ENCODE data around the gene STRA6. TPM values are rescaled to one million over a fixed set of nuclear protein-coding genes. Genes with fewer than 3 reads are reported as not detected.

Gene STRA6
- total RNA-seq, 1 donor from 2014 or later, result not detected

DNA sequence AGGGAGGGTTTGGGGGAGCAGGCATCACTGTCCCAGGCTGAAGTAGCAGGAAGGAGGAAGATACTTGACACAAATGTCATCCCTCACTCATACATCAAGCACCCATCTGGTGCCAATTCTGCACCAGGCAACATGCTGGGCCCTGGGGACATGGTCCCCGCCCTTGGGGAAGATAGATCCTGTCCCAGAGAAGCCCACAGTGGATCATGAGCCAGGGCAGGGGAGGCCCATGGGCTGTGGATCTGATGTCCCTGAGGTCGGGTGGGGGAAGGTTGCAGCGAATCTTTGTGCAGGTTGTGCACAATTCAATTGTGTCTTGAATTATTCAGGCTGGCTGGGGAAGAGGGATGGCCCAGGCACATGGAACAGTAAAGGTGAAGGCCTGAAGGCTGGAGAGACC lies 27.1 kb upstream of the STRA6 start:
- DNase-seq (ENCODE audit: missing footprints), result no peak
- no peak for ATAC-seq
- intact Hi-C loops (cut with DNase I), result no loop called here

DNA sequence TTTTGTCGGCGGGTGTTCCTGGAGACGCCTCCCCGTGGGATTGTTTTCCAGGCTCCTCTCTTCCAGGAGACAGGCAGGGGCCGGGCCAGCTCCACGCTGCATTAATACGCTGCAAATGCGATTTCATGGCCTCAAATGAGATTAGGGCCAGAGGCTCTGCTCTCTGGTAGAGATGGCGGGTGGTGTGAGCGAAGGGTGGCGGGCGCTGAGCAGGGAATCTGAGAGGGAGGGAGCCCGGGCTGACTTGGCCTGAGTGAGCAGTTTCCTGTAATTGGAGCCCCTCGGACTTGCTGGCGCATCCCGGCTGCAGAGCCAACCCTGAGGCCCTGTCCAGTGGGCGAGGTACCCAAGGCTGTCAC lies 26.1 kb upstream of the STRA6 start:
- DNase-seq (ENCODE audit: missing footprints) (no peak), ATAC-seq (no peak)
- intact Hi-C loops (cut with DNase I), result no loop called here

DNA sequence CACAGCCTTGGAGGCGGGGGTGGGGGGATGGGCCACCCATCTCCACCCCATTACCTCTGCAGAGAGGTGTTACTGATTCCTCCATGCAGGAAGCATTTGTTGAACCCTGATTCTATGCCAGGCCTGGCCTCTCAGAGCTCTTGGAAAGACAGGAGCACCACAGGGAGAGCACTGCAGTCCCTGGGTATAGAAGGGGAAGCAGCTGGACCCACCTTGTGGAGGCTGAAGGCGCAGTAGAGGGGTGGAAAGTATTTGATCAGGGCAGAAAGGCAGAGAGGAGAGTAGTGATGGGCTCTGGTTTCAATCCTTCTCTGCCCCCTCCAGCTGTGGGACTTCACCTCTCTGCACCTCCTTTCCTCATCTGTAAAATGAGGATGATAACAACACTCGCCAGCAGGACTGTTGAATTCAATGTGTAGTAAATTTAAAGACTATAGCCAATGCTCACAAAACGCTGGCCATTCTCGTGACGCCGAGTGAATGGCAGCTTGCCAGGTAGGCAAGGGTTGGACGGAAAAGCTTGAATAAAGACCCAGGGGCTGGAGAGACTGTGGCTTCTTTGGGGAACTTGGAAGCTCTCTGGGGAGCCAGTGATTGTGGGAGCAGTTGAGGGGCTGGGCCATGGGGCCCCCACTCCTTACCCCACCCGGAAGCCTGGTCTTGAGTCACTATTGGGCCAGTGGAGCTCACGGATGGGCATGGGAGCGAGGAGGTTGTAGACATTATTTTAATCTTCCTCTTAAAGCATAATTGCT lies 25.6 kb upstream of the STRA6 start:
- no peak for ATAC-seq
- intact Hi-C loops (cut with DNase I), result no loop called here
- no peak for DNase-seq (ENCODE audit: missing footprints)

DNA sequence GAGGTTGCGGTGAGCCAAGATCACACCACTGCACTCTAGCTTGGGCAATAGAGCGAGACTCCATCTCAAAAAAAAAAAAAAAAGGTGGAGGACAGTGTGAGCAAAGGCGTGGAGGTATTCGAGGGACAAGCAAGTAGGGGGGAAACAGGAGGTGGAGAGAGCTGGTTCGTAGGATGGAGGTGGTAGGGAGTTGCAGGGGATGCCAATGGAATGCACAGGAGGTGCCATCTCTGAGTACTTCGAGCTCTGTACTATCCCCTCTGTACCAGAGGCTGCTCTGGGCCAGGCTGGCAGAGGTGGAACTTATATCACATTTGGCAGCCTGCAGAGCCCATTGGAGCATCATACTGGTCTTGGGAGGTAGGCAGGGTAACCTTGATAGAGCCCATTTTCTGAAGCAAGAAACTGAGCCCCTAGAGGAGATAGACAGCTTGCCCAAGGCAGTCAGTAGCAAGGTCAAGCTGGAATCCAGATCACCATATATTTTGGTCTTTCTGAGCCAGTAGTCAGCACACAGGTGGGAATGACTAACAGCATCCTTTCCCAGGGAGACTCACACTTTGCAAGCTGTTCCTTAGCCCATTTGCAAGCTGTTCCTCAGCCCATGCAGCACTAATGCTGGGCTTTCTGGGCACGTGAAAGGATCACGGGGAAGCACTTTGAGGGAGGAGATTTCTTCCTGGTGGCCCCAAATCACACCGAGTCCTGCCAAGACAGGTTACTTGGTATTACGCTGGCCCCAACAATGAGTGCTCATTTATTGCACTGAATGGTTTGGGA lies 24.4 kb upstream of the STRA6 start:
- intact Hi-C loops (cut with DNase I), result no loop called here
- ATAC-seq (no peak), DNase-seq (ENCODE audit: missing footprints) (no peak)

DNA sequence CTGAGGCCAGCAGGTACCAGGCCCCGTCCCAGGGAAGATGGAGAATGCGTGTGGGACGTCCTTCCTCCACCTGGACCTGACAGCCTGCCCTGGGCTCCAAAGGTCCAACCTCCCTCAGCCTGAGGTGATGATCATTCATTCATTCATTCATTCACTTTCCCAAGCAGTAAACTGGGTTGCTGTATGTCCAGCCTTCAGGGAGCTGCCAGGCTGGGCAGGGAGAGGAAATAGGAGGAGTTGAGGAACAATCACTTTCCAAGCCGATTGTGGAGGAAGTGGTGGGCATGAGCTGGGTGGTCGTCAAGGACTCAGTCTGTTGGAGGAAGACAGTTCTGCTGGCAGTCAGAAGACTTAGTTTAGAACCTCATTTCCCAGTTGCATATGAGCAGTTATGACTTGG lies 23.3 kb upstream of the STRA6 start:
- ATAC-seq, result no peak
- DNase-seq (ENCODE audit: missing footprints), result no peak
- intact Hi-C loops (cut with DNase I), result no loop called here

DNA sequence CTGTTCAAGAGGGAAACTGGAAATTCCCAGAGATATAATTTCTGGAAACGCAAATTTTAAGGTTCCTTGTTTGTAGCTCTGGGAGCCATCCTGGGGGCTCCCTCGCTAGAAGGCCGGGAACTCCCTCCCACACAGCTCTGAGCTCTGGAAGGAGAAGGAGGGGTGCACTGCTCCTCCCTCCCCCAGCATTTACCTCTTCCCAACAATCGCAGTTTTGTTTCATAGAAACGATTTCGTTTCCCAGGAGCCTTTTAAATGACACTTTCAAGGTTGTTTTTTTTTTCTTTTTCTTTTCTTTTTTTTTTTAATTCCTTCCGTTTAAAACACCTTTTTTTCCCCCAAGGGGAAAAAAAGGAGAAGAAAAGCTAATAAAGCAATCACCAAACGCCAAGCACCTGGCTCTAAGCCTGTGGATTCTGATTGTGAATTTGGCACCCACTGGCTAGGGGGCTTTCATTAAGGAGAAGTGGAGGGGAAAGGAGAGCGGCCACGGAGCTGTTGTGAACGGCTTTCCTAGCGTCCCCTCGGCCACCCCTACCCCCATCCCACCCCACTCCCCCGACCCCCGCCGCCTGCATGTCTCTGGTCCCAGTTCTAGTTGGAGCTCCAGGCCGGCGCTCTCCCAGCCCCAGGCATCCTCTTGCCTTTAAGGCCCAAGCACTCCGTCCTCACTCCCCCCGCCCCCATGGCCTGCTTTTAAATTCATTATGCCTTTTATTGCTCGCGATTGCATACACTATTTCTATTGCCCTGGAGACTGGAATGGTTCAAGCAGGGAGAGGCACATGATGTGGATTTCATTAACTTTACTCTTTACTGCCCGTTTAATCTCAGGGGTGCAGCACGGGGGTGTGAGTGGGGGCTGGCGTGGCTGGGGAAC lies 19.9 kb upstream of the STRA6 start:
- intact Hi-C loops (cut with DNase I), result no loop called here
- DNase-seq (ENCODE audit: missing footprints) (no peak), ATAC-seq (no peak)

DNA sequence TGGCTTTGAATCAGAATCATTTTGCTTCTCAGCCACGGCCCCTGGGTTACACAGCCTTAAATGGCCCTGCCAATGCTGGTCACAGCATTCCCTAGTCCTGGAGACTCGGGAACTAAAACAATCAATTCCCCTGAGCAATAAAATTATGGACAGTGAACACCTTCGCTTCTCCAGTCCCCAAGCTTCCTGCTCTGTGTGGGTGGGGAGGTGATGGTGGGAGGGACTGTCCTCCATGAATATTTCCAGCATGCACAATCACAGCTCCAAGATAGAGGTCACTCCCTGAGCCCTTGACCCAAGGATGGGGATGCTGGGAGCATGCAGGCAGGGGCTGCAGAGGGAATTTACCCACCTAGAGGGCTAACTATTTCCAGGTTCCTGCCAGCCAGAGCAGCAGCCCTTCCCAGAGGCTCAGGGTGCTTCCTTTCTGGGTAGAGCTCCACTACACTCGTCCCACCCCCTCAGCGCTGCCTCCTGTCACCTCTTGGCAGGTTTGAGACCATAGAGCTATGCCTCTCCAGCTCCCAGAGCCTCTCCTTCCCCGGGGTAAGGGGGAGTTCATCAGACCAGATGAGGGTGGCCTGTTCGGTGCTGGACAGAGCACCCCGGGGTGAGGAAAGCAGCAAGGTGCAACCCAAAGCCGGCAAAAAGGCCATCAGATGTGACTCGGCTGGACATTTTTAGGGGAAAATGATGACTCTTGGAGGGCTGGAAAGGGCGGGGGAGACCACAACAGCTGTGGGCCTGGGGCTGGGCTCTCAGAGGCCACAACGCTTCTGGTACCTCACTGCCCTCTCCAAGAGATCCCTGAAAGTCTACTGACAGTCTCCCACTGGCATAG lies 19.0 kb upstream of the STRA6 start:
- DNase-seq (ENCODE audit: missing footprints) (peak; percentile 18), ATAC-seq (no peak)
- intact Hi-C loops (cut with DNase I), result no loop called here

DNA sequence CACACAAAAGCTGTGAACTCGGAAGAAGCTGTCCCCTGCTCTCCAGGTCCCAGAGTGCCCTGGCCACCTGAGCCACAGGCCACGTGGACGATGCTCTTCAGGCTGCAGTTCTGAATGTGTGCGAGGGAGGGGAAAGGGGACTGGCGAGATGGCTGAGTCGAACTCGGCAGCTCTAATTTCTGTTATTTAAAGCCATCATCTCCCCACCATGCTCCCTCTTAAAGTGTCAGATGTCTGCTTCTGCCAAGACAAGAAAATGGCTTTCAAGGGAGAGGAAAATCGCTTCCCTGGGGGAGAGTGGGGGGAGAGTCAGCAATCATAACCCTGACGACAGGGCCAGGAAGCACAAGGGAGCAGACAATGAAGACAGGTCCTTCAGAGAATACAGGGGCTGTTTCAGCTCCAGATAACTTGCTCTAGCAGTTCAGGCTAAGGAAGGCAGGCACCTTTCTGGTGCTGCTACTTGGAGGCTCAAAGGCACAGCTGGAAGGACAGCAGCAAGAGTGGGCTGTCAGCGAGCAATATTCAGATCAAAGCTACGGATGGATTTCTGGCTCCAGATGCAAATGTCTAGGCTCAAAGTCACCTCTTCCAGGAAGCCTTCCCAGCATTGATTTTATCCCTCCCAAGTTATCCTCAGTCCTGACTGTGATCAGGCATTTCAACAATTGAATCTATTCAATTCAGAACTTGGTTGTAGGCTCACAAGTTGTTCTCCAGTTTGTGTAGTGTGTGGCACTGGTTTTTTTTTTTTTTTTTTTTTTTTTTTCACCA lies 18.1 kb upstream of the STRA6 start:
- intact Hi-C loops (cut with DNase I), result no loop called here
- ATAC-seq (no peak), DNase-seq (ENCODE audit: missing footprints) (peak; percentile 28)

DNA sequence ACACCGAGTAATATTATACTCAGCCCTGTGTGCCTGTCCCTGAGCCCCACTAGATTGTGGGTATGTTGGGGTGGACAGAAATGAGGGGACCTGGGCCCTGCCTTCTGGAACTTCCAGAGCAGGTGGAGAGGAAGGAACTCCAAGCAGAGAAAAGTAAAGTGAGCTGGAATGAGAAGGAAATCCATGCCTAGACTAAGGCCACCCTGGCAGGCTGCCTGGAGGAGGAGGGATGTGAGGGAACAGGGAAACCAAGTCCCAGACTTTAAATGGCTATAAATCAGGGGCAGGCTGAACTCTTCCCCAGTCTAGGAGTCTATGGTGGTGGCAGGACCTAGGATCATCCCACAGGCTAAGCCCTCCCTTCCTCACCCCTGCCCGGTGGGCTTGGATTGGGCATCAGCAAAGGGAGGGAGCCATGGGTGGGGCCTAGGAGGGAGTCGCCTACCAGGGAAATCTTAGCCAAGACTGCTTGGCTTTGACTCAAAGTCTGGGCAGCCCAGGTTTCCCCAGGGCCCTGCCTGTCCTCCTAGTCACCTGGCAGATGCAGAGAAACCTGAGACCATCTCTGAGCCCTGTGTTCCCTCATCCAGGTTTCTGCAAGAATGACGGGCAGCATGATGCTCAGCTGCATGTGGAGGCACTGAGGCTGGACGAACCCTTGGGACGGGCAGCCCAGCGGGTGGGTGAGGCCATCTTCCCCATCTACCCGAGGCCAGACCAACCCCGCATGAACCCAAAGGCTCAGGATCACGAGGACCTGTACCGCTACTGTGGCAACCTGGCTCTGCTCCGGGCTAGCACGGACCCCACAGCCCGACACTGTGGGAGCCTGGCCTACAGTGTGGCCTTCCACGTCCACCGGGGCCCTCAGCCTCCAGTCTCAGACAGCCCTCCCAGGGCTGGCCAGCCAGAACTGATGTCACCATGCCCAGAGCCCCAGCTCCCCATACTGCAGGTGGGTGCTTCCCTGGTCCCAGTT lies 15.6 kb upstream of the STRA6 start:
- ATAC-seq (no peak), DNase-seq (ENCODE audit: missing footprints) (peak; percentile 64)
- intact Hi-C loops (cut with DNase I), result no loop called here

DNA sequence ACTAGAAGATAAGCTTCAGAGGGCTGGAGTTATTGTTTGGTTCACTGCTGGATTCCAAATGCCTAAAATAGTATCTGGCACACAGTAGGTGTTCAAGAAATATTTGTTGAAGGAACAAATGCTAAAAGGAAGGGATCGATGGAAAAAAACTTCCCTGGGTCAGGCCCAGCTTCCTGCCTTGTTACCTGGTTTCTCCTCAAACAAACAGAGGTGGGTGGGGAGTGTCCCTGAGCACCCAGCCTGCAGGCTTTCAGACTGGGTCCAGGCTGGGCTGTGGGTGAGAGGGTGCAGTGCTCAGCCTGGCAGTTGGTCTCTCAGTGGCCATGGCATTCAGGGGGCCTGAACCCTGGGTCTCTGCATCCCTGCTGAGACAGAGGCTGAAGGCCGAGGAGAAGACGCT lies 14.4 kb upstream of the STRA6 start:
- DNase-seq (ENCODE audit: missing footprints) (no peak), ATAC-seq (no peak)
- intact Hi-C loops (cut with DNase I), result no loop called here

DNA sequence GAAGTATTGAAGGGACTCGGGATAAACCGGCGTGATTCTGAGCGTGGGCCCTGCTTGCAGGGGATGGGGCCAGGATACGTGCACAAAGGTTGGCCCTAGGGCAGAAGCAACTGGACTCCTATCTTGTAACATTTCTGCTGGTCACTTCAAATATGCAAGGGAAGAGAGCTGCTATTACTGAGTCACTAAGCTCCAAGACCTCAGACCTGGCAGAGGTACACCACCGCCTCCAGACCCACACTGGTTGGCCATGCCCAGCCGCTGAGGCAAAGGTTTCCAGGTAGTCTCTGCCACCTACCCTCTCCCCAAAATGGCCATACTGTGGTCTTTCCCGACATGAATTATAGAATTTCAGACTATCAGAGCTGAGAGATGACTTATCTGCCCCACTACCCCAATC lies 13.4 kb upstream of the STRA6 start:
- intact Hi-C loops (cut with DNase I), result no loop called here
- DNase-seq (ENCODE audit: missing footprints), result no peak
- no peak for ATAC-seq

DNA sequence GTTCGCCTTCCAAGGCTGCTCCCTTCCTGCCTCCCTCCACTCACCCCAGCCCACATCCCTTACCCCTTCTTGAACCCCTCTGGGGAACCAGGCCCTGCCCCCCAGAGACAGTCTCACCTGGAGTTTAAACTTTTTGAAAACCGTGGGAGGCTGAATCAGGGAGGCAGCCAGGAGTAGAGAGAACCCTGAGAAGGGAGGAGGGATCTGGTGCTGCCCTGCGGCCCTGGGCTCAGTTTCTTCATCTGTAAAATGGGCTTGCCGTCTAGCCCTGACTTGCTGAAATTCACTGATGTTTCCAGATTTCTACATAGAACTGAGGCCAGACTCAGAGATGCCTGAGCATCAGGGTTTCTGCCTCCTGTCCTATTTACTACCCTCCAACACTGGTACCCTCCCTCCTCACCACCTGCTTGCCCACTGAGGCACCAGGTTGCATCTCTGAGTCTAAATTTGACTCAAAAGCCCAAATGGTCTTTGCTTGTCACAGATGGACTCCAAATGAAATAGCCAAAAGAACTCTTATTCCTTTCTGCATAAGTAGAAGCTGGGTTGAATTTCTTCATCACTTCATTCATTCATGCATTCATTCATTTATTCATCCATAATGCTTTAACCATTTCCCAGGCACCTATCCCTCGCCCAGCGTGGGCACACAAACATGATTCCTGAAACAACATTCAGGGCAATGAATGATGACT lies 11.9 kb upstream of the STRA6 start:
- intact Hi-C loops (cut with DNase I), result no loop called here
- DNase-seq (ENCODE audit: missing footprints), result no peak
- no peak for ATAC-seq

DNA sequence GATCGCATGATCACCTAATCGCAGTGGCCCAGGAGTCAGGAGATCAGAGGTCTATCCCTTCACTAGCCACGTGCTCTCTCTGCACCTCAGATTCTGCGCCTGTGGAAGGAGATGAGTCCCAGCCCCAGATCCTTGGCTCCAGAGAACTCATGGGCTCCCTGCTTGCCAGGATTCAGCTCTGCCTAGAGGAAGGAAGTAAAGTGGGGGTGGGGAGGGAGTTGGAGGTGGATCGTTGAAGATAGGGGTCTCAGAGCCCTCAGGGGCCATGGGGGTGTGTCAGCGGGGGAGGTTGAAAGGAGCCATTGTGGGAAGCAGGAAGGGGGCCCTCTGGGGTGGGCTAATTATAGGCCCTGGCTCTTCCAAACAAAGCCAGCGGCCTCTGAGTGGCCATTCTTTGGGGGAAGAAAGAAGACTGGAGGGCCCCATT lies 11.3 kb upstream of the STRA6 start:
- DNase-seq (ENCODE audit: missing footprints) (no peak), ATAC-seq (no peak)
- intact Hi-C loops (cut with DNase I), result no loop called here

DNA sequence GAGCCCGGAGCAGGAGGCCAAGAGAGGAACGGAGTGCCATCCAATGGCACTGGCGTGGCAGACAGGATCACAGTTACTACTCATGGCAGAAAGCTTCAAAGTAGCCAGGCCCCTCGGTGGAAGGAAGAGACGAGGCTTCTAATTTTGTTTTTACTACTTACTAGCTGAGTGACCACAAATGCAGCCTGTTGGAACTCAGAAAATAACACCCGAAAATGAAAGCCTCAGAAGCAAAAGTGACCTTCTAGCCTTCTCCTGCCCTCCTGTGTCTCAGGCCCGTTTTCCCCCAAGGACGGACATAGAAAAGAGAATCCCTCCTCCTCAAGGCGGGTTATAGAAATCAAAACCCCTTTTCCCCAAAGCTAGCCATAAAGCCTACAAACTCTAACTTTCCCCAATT lies 9.9 kb upstream of the STRA6 start:
- ATAC-seq, result no peak
- intact Hi-C loops (cut with DNase I), result no loop called here
- DNase-seq (ENCODE audit: missing footprints), result no peak

DNA sequence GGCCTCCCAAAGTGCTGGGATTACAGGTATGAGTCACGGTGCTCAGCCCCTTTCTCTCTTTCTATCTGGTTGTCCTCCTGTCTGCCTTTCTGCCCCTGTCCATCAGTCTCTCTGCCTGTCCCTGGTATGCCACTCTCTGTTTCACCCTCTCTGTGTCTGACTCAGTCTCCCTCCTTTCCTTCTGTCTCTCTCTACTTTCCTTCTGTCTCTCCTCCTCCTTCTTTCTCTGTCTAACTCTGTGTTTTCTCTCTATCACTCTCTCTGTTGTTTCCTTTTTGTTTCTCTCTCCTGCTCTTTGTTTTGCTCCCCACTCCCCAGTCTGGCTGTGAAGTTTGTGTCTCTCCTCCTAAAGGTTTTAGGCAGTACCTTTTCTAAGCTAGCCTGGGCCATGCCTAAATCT lies 9.1 kb upstream of the STRA6 start:
- DNase-seq (ENCODE audit: missing footprints) (no peak), ATAC-seq (no peak)
- intact Hi-C loops (cut with DNase I), result no loop called here

DNA sequence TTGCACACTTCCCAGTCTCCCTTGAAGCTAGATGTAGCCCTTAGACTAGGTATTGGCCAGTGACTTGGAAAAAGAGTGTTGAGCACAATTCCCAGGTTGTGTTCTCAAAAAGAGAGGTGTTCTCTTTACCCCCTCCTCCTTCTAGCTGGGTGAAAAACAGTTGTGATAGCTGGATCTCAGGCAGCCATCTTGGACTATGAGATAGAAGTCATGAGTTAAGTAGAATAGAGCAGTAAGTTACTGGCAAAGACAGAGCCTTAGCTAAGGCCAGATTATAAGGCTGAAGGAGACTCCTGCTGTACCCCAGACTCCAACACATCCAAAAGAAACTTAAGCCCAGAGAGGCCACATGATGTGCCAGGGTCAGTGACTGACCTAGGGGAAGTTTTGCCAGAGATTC lies 8.1 kb upstream of the STRA6 start:
- intact Hi-C loops (cut with DNase I), result no loop called here
- DNase-seq (ENCODE audit: missing footprints), result no peak
- ATAC-seq, result no peak
